ENCODE results near the gene WNK3.

The WNK3 gene

DNA sequence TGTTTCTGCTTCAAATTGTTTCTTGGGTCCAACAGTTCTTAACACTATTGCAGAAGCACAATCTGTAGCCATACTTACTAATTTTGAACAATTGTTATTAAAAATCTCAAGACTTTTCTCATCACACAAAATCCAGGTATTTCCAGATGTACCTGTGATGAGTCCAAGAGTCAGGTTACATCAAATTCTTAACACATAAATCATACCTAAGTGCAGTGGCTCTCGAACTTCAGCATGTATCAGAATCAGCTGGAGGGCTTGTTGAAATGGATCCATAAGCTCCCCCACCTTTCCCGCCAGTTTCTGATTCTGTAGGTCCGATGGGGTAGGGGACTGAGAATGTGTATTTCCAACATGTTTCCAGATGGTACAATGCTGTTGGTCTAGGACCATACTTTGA, 185.4 kb downstream of the WNK3 start:
- H3K27me3 ChIP-seq (ENCODE audit: control insufficient read depth, insufficient read depth, low read length), result no peaks in the 10 kb centered on the region
- no CpG with 5 or more reads among the region's 3 CpGs for WGBS (ENCODE audit: insufficient coverage, insufficient read length)
- no peaks in the 10 kb centered on the region for H3K9me3 ChIP-seq (ENCODE audit: control insufficient read depth, insufficient read depth, low read length)
- no peak overlapping the region for H3K27ac ChIP-seq (ENCODE audit: low read length)
- no peak overlapping the region for H3K4me3 ChIP-seq (ENCODE audit: low read length)
- H3K4me1 ChIP-seq (ENCODE audit: control insufficient read depth, insufficient read depth, low read length), result no peaks in the 10 kb centered on the region
- H3K36me3 ChIP-seq (ENCODE audit: control insufficient read depth, insufficient read depth, low read length), result no peaks in the 10 kb centered on the region
- DNase-seq (ENCODE audit: low read depth, low spot score), result no peak

DNA sequence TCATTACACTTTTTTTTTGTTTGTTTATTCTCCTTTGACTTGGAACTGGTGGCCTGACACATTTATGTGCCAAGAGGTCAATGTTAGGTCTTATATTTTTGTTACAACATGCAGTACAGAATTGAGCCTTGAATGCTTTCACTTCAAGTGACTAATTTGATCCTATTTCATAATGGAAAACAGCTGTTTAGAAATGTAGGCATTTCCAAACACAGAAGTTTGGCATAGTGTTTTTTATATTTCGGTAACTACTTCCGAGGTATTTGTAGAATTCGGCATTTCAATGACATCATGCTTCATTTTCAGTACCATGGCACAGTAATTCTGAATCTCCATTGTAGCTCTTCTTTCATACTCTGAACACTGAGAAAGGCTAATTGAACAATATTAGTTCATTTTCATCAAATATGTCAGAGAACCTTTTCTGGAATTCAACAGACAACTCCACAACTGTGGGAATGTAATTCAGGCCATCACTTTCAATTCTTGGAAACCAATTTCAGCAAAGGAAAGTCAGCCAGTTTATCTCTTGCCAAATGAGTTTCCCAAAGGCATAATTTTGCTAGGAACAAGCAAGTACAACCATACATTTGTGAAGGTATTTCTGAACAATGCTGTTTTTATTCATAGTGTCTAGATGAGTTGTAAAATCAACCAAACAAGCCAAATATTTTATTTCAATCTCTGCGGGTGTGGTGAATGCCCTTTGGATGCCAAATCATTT, 186.2 kb downstream of the WNK3 start:
- no peak overlapping the region for H3K27ac ChIP-seq (ENCODE audit: low read length)
- no peaks in the 10 kb centered on the region for H3K9me3 ChIP-seq (ENCODE audit: control insufficient read depth, insufficient read depth, low read length)
- H3K4me3 ChIP-seq (ENCODE audit: low read length), result no peak overlapping the region
- H3K36me3 ChIP-seq (ENCODE audit: control insufficient read depth, insufficient read depth, low read length), result no peaks in the 10 kb centered on the region
- no peak for DNase-seq (ENCODE audit: low read depth, low spot score)
- H3K4me1 ChIP-seq (ENCODE audit: control insufficient read depth, insufficient read depth, low read length), result no peaks in the 10 kb centered on the region
- WGBS (ENCODE audit: insufficient coverage, insufficient read length), result no CpG with 5 or more reads among the region's 4 CpGs
- H3K27me3 ChIP-seq (ENCODE audit: control insufficient read depth, insufficient read depth, low read length), result no peaks in the 10 kb centered on the region

DNA sequence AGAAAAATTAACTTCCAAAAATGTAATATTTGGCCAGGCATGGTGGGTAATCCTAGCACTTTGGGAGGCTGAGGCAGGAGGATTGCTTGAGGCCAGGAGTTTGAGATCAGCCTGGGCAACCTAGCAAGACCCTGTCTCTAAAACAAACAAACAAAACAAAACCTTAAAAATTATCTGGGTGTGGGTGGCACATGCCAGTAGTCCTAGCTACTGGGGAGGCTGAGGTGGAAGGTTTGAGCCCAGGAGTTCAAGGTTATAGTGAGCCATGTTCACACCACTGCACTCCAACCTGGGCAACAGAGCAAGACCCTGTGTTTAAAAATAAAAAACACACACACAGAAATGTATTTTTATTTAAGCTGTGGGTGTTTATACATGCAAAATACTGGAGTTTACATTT, 186.8 kb downstream of the WNK3 start:
- Histone ChIP-seq H3K9me3 (ENCODE audit: control insufficient read depth, insufficient read depth, low read length) (no peaks in the 10 kb centered on the region), H3K27me3 (ENCODE audit: control insufficient read depth, insufficient read depth, low read length) (no peaks in the 10 kb centered on the region), H3K4me3 (ENCODE audit: low read length) (no peak overlapping the region)

GRCh38 chrX:54166915-54167314, 190.9 kb downstream of the WNK3 start:
- H3K9me3 ChIP-seq (ENCODE audit: control insufficient read depth, insufficient read depth, low read length), result no peaks in the 10 kb centered on the region
- WGBS (ENCODE audit: insufficient coverage, insufficient read length), result no CpG with 5 or more reads among the region's 4 CpGs
- no peaks in the 10 kb centered on the region for H3K27me3 ChIP-seq (ENCODE audit: control insufficient read depth, insufficient read depth, low read length)
- no peak overlapping the region for H3K27ac ChIP-seq (ENCODE audit: low read length)
- no peaks in the 10 kb centered on the region for H3K4me1 ChIP-seq (ENCODE audit: control insufficient read depth, insufficient read depth, low read length)
- no peak for DNase-seq (ENCODE audit: low read depth, low spot score)
- no peak overlapping the region for H3K4me3 ChIP-seq (ENCODE audit: low read length)
- no peaks in the 10 kb centered on the region for H3K36me3 ChIP-seq (ENCODE audit: control insufficient read depth, insufficient read depth, low read length)

More for the DNA sequence above, 186.8 kb downstream of the WNK3 start:
- no peaks in the 10 kb centered on the region for H3K4me1 ChIP-seq (ENCODE audit: control insufficient read depth, insufficient read depth, low read length)
- H3K36me3 ChIP-seq (ENCODE audit: control insufficient read depth, insufficient read depth, low read length), result no peaks in the 10 kb centered on the region
- no peak overlapping the region for H3K27ac ChIP-seq (ENCODE audit: low read length)
- DNase-seq (ENCODE audit: low read depth, low spot score), result no peak

- Histone ChIP-seq H3K9me3 (ENCODE audit: control insufficient read depth, insufficient read depth, low read length) (no peaks in the 10 kb centered on the region), H3K27me3 (ENCODE audit: control insufficient read depth, insufficient read depth, low read length) (no peaks in the 10 kb centered on the region), H3K27ac (ENCODE audit: low read length) (no peak overlapping the region), H3K4me1 (ENCODE audit: control insufficient read depth, insufficient read depth, low read length) (no peaks in the 10 kb centered on the region), H3K4me3 (ENCODE audit: low read length) (no peak overlapping the region), H3K36me3 (ENCODE audit: control insufficient read depth, insufficient read depth, low read length) (no peaks in the 10 kb centered on the region)
- no peak for DNase-seq (ENCODE audit: low read depth, low spot score)
Observed at GRCh38 chrX:54157561-54157960, 200.3 kb downstream of the WNK3 start.
